ENCODE measurements around the gene EYA2. TPM values are rescaled to one million over a fixed set of nuclear protein-coding genes. Genes with fewer than 3 reads are reported as not detected.

Gene EYA2
- total RNA-seq, 1 experiment from 2014 or later = not detected

DNA sequence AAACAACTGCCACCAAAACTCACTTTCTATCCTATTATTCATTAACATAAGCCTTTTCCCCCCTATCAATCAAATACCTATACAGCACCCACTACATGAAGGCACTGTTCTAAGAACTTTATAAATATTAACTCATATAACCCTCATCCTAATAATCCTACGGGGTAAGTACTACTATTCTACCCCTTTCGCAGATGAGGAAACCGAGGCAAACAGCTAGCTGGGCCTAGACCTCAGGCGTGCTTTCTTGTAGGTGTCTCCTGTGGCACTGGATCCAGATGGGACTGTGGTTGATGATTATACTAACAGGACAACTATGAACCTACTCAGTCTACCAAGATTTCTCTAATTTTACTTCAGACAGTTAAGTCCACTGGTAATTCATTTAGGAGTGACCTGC lies 330.2 kb downstream of the EYA2 start:
- no peak for DNase-seq (ENCODE audit: low read depth)

DNA sequence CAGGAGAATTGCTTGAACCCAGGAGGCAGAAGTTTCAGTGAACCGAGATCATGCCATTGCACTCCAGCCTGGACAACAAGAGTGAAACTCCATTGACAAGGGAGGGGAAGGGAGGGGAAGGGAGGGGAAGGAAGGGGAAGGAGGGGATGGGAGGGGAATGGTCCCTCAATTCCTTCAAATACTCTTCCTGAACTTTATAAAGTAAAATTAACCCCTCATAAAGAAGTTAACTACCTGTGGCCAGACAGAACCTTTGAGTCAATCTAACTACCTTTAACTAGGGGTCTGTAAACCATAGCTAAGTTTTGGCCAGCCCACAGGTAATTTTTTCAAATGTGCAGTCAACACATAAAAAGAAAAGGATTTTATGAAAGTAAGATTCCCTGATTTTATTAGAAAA lies 330.8 kb downstream of the EYA2 start:
- DNase-seq (ENCODE audit: low read depth) = no peak

DNA sequence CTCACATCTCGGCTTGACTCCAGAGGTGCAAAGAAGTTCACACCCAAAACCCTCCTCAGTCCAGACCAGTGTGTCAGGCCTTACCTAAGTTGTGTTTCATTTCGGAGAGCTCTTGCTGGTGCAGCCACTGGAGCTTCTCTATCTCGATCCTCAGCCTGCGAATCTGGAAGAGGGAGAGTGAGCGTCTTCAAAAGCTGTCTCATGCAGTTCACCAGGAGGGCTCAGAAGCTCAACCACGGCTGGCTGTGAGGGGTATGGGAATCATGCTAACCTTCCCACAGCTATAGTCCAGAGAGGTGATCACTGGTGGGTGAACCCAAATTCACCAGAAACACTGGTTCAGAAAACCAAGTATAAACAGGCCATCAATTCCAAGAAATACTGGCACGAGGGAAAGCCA lies 332.5 kb downstream of the EYA2 start:
- DNase-seq (ENCODE audit: low read depth) = no peak

DNA sequence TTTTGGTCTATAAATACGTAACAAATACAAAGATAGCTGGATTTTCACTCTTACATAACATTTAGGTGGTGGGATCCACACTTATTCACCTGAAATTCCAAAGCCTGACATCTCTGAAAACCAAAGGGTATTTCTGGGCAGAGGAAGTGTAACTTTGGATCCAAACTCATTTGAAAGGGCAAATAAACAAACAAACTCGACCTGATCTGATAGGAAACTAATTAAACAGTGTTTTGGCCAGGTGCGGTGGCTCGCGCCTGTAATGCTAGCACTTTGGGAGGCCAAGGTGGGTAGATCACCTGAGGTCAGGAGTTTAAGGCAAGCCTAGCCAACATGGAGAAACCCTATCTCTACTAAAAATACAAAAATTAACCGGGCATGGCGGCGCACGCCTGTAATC lies 332.9 kb downstream of the EYA2 start:
- DNase-seq (ENCODE audit: low read depth) = no peak

DNA sequence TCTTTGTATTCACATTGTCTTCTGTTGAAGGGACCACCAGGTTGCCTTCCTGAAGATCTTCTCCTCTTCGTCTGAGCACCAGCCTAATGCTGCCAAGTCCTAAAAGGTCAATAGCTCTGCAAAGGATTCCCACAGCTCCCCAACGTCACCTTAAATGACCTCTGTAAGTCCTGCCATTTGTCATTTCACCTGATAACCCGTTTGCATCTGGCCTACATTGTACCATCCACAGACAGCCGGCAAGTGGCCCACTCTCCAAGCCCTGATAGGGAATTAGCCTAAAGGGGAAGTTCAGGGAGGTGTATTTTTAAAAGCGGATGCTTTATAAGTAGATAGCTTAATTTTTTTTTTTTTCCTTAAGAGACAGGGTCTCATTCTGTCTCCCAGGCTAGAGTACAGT lies 334.0 kb downstream of the EYA2 start:
- DNase-seq (ENCODE audit: low read depth) = no peak

DNA sequence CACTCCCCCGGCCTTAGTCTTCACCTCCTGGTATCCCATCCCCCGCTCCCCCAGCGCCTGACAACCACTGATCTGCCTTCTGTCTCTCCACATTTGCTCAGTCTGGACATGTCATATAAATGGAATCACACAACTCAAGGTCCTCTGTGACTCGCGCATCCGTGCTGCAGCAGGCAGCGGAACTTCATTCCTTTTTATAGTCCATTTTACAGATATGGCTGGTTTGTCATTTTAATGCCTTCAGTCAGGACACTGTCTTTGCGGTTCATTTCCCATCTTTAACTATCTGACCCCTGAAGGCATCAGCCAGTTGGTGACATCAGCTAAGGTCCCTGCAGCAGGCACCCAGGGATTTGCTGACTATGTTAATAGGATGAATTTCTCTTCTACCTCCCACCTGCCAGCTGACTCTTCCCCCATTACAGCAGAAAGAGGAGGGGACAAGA lies 336.2 kb downstream of the EYA2 start:
- DNase-seq (ENCODE audit: low read depth) = no peak

DNA sequence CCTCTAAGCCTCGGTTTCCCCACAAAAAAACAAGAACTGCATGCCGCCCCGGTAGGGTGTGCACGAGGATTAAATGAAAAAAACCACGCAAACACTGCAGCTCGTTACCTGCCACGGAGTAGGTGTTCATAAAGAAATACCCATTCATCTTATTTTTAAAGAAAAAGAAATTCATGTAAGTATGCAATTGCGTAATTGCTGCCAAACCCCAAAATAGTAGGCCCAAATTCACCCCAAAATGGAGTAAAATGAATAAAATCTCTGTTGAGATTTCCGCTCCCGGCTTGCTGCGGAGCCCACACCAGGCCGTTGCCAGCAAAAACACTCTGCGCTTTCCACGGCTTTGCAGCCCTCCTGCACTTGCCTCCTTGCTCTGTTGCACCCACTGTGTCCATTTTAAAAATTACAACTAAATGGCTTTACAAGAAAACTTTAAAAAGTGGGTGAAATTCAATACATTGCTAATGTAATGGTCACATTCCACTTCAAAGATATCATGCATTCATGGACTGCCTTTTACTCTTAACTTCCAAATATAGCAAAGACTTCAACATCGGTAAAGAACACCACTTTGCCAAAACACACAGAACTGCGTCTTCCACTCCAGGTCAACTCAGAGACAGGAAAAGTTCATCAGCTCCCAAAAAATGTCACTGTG lies 336.9 kb downstream of the EYA2 start:
- no peak for DNase-seq (ENCODE audit: low read depth)

DNA sequence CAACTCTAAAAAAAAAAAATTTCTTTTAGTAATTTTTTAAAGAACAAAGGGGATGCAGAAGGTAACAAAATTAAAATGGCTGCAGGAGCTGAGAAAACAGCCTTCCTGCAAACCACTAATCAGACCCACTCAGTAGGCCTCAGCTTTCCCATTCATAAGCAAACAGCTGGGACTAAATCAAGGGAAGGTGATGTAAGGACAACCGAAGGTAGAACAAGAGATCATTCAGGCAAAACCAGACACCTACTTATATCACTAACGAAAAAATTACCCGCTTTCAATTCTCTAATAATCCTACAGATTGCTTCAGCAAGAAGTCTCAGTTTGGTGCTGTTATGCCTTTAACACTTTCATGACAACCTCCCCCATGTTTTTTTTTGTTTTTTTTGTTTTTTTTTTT lies 337.9 kb downstream of the EYA2 start:
- DNase-seq (ENCODE audit: low read depth) = no peak

DNA sequence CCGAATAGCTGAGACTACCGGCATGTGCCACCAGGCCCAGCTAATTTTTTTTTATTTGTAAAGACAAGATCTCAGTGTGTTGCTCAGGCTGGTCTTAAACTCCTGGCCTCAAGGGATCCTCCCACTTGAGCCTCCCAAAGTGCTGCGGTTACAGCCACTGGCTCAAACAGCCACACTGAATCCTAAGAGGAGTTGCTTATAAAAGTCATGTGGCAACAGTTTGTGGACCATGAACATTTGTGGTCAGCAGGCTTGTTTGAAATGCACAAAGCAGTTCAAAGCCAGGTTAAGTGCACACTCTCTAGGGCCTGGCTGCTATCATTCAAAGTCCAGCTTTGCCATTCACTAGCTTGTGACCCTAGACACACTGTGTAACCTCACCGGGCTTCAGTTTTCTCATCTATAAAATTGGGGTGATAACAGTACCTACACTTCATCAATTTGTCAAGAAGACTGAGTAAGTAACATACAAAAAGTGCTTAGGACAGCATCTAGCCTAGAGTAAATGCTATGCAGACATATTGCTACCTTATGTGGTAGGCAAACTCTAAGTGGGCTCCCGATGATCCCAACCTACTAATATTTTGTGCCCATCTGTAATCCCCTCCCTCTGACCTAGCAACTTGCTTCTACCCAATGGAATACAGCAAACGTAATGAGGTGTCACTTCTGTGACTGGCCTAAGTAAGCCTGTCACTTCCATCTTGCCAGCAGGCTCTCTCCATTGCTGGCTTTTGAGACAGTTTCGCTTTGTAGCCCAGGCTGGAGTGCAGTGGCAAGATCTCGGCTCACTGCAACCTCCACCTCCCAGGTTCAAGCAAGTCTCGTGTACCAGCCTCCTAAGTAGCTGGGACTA lies 338.9 kb downstream of the EYA2 start:
- peak; percentile 25 for DNase-seq (ENCODE audit: low read depth)

DNA sequence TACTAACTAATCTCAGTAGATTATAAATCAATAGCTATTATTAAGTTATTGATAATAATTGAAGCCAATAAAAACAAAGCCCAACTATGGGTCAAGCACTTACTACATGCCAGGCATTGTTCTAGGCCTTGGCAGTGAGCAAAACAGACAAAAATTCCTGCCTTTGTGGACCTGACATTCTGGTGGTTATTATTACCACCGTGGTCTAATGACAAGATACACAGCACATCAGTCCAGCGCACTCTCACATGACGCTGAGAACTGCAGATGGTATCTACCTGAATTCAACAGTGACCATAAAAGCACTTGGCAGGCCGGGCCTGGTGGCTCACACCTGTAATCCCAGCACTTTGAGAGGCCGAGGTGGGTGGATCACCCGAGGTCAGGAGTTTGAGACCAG lies 340.5 kb downstream of the EYA2 start:
- no peak for DNase-seq (ENCODE audit: low read depth)

DNA sequence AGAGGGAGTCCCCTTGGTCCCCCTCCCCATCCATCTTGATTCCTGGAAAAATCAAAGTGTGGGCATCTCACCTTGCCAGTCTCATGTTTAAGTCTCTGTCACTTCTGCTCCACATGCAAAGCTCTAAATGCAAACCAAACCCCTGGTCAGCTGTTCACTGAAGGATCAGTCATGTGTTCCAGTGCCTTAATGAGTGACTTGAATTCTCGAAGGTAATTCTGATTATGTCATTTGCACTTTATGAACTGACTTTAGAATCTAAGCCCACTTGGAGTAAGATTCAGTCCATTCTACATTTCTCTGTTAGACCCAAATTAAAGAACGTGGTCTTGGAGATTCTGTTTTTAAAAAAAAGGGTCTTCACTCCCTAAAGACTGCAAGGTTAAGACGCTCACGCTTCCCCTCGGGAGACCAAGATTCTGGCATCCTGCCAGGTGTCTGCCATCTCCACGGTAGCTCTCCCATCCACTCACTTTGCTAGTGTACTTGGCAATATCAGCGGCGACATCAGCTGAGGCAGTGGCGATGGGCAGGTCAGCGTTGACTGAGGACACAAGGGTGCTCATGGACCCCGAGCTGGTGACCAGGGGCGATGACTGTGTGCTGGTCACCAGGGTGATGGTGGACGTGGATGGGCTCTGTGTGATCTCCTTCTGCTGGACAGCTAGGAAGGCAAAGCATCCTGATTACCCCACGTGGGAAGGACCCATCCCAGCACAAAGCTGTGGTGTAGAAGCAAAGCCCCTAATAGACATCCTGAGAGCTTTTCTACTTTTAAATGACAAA lies 341.4 kb downstream of the EYA2 start:
- no peak for DNase-seq (ENCODE audit: low read depth)

DNA sequence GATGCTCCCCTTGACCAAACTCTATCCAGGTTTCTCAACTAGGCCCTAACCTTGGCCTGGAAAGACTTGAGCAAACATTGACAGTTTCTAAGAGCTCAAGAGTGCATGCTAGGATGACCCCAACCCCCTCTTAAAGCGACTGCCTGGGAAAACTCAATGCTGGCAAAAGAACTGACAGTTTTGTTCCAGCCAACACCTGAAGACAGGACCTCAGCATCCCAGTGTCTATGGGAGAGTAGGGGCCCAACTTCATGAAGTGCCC lies 341.9 kb downstream of the EYA2 start:
- DNase-seq (ENCODE audit: low read depth) = no peak

DNA sequence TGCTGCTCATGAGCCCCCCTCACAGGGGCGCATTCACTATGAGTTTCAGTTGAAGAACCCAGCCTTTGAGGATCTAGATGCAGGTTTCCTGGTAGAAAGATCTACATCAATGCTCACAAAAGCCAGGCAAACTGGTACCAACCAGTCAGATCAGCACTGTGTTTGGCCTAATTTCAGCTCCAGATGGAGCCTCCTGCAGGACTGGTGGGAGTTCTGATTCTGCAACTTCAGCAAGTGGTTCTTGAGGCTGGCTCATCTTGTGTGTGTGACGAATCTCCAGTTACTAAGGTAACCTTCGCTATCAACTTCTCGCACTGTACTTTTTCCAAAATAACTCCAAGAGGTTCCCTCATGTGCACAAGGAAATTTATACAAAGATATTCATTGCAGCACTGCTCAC lies 343.1 kb downstream of the EYA2 start:
- DNase-seq (ENCODE audit: low read depth) = no peak

Other genes starting within 250 kb of the EYA2 start
- gene SLC13A3, start 243.4 kb upstream of the EYA2 start, total RNA-seq (2014; rRNA removed; shearing (Covaris generic)) = 1.7 and 4.1 TPM in 2 replicates
- 33.1 and 36.2 TPM in 2 replicates for gene TP53RK, start 205.4 kb upstream of the EYA2 start, total RNA-seq (2014; rRNA removed; shearing (Covaris generic))
- gene SLC2A10, start 185.2 kb upstream of the EYA2 start, total RNA-seq (2014; rRNA removed; shearing (Covaris generic)) = 20.4 and 23.4 TPM in 2 replicates

Measured in RPMI7951 (cell line).